ENCODE results near the gene ABHD16A.

ABHD16A gene

DNA sequence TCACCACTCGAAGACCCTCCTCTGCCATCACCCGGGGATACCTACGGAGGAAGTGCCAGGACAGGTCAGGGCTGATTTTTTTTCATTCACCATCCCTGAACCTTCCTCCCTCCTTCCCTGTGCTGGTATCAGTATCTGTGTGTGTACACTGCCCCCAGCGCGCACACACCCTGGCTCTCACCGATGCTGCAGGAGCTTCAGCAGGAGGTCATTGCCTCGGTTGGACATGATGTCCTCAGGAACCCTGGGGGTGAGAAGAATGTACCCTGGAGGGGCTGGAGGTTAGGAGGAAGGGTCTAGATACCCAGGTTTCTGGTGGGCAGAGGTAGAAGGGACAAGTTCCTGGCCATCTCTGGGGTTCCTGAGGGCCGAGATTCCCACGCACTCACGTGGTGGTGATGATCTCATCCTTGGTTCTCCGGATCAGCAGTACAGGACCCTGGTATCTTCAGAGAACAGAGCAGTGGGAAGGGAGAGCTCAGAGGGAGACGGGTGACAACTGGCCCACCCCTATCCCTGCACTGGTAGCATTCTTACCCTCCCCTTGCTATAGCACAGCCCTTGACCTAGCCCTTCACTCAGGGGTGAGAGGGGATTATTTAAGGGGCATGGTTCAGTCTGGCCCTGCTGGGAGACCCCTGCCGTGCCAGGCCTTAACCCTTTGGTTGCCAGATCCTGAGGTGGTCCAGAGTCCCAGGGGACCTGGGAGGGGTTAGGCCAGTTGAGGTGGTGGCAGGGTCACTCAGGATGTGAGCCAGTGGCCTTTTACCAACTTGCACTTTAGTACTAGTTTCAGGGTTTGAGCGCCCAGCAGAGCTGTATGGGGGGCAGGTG, 15.0 kb downstream of the ABHD16A start:
- DNase-seq = no peak

DNA sequence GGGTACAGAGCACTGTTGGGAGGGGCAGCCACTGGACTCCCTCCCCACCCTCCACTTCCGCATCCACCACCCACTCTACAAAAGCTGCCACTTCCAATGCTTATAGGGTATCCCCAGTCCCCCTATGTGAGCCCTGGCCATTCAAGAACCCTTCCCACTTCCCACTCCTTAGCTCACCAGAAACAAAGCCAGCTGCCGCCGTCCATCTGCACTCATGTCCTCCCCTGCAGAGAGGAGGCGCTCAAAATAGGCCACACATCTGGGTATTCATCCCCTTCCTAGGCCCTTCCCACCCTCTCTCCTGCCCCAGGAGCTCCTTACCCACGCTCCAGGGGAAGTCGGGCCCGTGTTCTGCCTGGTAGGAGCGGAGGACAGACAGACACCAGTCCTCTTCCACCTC, 15.8 kb downstream of the ABHD16A start:
- DNase-seq = no peak

DNA sequence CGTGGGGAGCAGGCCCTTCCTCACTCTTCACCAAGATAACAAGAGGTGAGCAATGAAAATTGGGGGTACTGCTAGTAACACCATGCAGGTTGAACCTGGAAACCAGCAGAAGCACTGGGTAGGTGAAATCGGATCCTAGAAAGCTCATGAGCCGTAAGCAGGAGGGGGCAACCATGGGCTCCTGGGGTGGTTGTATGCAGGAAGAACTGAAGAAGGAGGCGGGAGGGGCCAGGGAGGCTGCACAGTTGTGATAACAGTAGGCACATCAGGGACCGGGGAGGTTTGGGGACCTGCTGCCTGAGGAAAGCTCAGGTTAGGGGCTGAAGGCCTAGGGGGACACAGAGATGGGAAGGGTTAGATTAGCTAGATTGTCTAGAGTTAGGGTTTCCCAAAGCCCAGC, 16.6 kb downstream of the ABHD16A start:
- no peak for DNase-seq

DNA sequence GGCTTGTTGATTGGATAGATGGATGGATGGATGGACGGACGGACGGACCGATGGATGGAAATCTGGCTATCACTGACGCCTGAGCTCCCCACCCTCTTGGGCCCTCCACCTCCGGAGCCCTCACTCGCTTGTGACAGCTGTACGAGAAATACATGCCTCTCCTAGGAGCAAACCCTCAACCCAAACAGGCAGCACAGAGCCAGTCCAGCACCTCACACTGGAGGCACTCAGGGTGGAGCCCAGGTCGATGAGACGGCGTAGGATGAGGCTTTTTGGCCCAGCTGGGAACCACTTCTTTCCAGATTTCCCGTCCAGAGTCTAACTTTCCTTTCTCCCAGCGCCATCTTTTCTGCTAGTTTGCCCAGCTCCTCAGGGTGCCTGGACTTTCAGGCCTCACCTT, 19.5 kb downstream of the ABHD16A start:
- DNase-seq = no peak

DNA sequence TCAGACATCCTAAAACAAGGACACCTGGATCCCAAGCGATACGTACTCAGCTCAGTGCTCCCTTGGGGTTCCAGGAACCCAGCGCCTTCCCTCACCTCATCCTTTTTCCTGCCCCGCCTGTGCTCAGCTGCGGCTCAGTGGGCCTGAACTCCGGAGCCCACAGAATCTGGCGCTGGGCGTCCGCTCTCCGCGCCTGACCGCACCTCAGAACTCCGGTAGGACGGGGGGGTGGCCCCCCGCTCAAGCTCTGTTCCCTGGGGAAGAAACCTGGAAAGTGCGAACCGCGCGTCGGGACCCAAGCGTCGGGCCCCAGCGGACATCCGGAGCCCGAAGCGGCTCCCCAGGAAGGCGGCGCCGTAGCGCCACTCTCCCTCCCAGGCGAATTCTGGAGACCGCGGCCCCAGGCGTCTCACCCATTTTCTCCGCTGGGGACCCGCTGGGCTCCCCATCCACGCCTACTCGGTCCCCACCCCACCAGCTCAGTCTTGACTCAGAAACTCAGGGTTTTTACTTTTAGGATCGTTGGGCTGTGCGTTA, 21.9 kb downstream of the ABHD16A start:
- DNase-seq = no peak

DNA sequence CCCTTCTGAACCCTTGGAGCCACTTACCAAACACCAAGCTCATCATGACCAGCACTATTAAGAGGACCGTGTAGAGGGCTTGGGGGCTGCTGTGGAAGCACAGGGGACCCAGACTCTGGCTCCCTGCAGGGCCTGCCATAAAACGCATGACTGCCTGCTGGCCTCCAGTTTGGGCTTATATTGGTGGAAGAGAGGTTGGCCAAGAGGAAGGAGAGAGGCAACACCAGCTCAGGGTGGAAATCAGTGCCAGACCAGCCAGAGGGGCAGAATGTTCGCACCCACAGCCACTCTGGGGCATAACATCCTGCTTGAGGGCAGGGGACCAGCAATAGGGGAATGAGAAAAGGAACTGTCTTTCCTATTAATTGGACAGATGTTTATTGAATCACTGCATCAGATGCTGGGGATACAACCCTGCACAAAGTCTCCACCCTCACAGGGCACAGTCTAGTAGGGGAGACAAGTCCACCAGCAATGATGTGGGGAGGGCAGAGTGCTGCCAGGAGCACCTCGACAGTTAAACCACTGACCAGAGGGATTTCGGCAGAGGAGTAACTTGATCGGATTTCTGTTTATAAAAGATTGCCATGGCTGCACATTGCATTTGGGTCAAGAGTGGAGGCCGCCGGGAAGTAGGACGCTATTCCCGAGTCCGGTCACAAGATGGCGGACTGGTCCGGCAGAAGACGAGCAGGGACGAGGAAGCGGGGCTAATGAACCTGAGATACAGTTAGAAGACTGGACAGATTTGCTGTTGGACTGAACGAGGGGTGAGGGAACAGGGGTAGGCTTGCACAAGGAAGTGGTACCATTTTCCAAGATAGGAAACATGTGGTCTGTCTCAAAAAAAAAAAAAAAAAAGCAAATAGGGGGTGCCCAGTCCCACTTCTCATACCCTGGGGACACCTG, 22.6 kb downstream of the ABHD16A start, which contains the start of gene LY6G5C:
Gene LY6G5C (minus strand): TSS at position 842 of the 909 bp plus-strand sequence. CDS start 694 bp downstream, at position 148.
- DNase-seq = peak; percentile 48

DNA sequence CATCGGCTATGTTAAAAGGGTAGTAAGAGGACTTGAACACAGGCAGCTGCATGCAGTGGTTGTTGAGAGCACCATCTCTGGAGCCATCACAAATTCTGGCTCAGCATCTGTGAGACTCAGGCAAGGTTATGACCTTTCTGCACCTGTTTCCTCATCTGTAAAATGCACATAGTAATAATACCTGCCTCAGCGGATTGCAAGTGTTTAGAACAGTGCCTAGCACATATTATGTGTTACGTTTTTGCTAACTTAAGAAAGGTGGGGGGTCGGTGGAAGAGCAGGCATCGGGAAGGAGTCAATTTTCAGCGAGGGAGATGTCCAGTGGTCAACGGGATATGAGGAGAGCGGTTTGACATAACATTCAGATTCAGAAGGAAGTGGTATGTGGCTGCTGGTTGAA, 25.2 kb downstream of the ABHD16A start:
- DNase-seq = no peak

DNA sequence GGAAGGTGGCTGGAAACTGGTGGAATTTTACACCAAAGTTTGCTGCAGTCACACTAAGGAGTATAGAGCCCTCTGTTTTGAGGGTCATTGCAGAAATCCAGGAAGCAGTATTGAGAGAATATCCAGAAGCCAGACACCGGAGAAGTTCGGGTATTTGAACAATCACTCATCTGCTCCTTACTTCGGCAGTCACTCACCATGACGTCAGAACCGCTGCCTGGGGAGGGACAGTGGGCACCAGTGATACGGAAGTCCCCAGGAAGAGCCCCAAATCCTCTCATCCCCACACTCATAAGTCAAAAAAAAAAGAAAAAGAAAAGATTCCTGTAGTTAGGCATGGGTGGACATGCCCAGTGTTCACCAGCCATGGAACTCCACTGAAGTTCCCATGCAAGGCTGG, 26.2 kb downstream of the ABHD16A start:
- no peak for DNase-seq

DNA sequence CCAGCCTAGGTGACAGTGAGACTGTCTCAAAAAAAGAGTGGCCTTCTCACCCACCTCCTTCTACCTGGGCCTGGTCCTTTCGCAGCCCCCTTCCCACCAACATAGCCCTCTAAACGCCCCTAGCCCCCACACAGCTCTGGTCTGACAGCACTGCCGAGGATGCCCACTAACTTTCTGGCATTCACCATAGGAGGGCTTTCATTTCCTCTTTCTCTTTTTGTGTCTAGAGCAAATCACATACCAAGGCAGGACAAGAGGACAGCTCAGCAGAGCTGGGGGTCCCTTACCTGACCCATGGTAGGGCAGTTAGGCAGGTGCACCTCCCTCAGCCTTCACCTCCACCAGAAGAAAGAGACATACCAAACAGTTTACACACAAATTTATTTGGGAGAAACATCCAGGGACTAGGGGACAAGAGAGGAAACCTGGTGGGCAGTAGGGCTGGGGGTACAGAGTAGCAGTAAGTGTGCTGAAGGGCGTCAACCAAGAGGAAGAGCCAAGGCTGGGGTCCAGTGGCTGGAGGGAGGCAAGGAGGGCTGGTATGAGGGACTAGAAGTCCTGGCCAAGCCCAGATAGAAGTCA, 26.7 kb downstream of the ABHD16A start:
- DNase-seq = no peak

DNA sequence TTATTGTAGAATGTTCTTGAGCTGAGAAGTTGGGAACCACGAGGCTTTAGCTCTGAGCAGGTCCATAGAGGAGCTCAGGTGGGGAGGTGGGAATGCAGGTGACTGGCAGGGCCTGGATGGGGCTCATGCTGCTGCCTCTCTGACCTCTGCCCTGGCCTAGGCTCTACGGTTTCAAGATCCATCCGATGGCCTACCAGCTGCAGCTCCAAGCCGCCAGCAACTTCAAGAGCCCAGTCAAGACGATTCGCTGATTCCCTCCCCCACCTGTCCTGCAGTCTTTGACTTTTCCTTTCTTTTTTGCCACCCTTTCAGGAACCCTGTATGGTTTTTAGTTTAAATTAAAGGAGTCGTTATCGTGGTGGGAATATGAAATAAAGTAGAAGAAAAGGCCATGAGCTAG, 33.4 kb downstream of the ABHD16A start, which contains the start of gene LY6G5B:
Gene LY6G5B (plus strand): TSS at position 301 of the 400 bp plus-strand sequence. CDS start 975 bp downstream, outside the sequence.
- DNase-seq = no peak

DNA sequence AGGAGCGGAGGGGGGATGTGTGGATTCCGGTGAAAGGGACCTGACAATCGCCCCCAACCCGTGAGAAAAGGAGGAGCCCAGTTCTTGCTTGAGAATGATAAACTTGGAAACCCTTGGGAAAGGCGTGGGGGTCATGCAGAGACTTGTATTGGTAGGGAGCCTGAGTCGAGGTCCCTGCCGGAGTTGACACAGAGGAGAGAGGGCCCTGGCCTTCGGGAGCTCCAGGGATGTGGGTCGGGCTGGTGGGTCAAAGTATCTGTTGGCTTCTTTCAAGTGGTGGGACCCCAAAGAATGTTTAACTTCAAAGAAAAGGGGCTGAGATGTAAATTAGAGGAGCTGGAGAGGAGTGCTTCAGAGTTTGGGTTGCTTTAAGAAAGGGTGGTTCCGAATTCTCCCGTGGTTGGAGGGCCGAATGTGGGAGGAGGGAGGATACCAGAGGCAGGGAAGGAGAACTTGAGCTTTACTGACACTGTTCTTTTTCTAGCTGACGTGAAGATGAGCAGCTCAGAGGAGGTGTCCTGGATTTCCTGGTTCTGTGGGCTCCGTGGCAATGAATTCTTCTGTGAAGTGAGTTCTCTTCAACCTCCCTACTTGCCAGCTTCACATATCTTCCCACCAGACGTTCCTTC, 36.7 kb downstream of the ABHD16A start:
- DNase-seq = no peak

DNA sequence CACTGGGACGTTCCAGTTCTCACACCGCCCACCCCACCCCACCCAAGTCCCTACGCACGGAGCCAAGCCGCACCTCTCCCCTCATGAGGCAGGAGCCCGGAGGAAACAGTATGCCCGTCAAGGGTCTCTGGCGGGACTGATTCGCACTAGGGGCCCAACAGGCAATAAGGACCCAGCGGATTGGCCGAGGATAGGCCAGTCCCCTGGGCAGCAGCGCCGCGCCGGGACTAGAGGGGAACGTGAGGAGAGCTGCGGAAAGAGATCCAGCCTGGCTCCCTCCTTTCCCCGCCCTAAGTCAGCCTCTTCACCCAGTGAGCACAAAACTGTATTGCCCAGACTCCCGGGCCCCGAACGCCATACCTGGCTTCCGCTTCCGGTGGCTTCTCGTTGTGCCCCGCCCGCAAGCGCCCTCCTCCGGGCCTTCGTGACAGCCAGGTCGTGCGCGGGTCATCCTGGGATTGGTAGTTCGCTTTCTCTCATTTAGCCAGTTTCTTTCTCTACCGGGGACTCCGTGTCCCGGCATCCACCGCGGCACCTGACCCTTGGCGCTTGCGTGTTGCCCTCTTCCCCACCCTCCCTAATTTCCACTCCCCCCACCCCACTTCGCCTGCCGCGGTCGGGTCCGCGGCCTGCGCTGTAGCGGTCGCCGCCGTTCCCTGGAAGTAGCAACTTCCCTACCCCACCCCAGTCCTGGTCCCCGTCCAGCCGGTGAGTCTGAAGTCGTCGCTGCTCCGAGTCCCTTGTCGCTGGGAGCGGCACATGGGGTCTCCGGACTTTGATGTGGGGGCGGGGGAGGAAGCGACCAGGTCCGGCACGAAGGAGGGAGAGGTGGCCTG, 37.4 kb downstream of the ABHD16A start, which contains the start of gene CSNK2B:
Gene CSNK2B (plus strand): TSS at position 580 of the 836 bp plus-strand sequence. CDS start 752 bp downstream, outside the sequence.
- peak; percentile 95 for DNase-seq

DNA sequence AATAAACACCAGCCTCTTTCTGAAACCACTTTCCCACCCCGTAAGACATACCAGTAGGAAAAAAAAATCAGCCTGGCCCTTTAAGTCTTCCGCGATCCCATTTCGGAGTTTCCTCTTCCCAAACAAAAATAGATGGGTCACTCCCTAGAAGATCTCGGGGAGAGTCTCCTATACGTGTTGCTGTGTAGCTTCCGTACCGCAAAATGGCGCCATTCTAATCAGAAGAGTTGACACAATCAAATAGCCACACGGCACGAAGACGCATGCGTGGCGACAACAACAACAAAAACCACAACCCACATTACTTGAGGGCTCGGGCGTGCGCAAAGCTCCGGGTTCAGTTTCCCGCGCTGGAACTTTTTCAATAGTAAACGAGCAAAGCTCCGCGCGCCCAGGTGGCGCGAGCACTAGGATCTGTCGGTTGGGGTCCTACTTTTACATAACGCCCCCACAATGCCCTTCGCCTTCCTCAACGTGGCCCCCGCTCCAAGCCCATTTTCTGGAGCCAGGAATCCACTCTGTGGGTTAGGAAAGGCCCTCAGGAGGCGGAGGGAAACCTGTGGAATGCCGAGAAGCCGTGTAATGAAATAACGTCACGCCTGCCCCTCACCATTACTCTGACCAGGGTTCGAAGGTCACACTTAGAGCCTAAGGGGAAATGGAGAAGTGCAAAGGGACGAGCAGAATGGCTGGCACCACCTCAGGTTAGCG, 38.2 kb downstream of the ABHD16A start, which contains the start of gene GPANK1:
Gene GPANK1 (minus strand): TSS at position 208 of the 711 bp plus-strand sequence. CDS start 519 bp downstream, outside the sequence.
- peak; percentile 84 for DNase-seq

DNA sequence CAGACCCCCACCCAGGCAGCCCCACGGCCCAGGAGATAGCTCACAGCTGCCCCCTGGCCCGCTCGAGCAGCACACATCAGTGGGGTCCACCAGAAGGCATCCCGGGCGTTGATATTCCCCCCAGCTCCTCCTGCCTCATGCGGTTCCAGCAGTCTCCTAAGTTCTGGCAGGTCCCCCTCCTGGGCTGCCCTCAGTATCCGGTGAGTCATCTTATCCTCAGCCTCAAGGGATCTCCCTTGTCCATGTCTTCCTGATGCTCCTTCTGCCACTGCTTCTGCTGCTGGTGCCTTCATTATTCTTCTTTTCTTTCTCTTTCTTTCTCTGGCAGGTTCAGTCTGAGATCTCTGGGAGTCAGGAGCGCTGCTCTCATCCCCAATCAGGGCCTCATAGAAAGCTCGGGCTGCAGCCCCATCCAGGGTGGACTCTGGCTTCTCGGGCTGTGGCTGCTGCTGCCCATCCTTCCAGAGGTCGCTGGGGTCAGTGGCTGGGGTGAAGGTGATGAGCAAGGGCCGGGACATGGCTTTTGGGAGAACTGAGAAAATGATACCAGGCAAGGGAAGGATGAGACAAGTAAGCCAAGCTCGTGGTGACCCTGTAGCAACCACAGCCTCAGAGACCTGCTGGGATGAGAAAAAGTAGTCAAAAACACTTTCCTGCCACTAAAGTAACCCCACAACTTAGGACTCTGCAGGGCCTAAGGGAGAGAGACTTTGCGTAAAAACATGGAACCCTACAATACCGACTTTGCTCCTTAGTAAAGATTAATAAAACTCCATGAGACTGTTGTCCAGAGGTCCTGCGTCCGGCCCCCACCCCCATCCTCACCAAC, 38.9 kb downstream of the ABHD16A start:
- no peak for DNase-seq

DNA sequence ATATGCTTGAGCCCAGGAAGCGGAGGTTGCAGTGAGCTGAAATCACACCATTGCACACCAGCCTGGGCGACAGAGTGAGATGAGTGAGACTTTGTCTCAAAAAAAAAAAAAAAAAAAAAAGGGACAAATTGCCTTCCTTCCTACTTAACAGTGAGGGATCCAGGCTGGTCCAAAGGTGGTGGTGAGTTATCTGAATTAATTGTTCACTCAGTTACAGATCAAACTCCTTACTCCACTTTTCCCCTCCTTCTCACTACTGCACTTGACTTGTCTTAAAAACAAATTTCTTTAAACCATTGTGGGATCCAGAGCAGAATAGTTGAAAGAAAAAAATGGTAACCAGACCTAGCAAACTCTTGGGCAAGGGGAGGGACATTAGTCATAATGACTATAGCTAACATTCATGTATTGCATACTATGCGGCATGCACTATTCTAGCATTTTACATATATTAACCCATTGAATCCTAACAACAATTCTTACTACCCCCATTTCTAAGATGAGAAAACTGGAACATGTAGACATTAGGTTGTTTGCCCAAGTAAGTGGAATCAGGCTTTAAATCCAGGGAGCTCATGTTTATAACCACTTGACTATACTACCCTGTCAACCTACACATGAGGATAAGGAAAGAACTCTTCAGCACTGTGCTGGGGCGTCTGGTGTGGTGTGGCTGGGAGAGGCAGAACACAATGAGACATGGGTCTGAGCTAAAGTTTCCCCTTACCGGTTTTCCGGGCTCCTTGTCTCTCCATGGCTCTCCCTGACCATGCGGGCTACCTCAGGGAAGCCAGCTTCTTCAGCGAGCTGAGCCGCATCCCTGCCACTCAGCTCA, 39.8 kb downstream of the ABHD16A start:
- DNase-seq = no peak

DNA sequence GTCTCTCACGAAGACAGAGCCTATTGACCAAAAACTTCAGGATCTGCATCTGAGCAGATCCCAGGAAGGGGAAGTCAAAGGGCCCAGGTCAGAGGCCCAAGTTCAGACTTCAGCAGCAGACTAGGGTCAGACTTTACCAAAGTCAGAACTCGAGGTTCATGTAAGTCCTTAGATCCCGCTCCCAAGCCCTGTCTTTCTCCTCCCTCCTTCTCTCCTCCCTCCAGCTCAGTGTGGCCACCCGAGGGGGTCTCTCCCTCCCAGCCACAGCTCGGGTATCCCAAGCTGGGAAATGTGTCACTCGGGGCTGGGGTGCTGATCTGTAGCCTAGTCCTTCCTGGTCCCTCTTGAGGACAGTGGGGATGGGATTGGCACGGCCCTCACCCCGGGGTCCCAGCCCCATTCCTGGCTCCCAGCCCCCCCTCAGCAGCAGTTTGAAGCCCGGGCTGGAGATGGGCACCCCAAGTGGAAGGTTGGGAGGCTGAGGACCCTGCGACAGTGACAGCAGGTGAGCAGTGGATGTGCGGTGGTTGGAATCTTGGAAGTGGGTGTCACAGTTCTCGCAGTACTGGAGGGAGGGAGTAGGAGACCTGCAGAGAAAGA, 40.9 kb downstream of the ABHD16A start:
- no peak for DNase-seq

DNA sequence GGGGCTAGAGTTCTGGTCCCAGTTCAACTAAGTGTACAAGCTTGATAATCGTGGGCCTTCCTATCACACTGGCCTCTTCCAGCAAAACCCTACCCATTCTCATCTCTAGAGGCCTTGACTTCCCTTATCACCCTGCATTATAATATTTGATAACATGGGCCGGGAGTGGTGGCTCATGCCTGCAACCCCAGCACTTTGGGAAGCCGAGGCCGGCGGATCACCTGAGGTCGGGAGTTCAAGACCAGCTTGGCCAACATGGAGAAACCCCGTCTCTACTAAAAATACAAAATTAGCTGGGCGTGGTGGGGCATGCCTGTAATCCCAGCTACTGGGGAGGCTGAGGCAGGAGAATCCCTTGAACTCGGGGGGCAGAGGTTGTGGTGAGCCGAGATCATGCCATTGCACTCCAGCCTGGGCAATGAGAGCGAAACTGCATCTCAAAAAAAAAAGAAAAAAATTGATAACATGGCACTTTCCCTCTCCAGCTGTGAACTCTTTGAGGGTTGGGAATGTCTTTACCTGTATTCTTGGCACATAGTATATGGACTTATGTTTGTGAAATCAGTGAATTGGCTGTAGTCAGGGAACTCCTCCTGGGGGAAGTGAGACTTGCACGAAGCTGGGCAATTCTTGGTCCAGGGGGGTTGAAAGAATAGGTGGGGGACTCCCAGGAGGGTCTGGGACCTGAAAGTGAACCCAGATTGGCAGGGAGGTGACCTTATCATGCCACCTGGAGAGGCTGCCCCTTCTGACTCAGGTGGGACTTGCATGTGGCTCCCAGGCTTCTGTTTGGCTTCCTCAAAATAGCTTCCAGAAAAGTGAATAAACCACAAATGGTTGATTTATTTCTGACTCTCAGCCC, 41.6 kb downstream of the ABHD16A start:
- DNase-seq = no peak
